Ascending aorta (tissue), 2 donors: ENCODE results near the gene CLEC4C. TPM values are rescaled to one million over a fixed set of nuclear protein-coding genes. Genes with fewer than 3 reads are reported as not detected.

ENCODE experiments used
- DNase-seq, 2 donors: peaks; one replicate each; pipeline ENCODE4 v3.0.0-alpha.2; 2019; ENCODE audit warnings: low spot score in 2 of 2
- H3K27ac ChIP-seq, 2 donors: fragments of 200-600 bp; sonication (generic); one replicate each; pipeline ENCODE4 v1.5.1; 2016 to 2017; ENCODE audit warnings: mild to moderate bottlenecking in 1 of 2
- H3K27me3 ChIP-seq: fragments of 200-600 bp; sonication (generic); one replicate; pipeline ENCODE4 v1.5.1; 2017
- H3K36me3 ChIP-seq, 2 donors: fragments of 200-600 bp; sonication (generic); one replicate each; pipeline ENCODE4 v1.5.1; 2016
- H3K4me1 ChIP-seq, 2 donors: fragments of 200-600 bp; sonication (generic); one replicate each; pipeline ENCODE4 v1.5.1; 2016 to 2017; ENCODE audit warnings: mild to moderate bottlenecking in 1 of 2
- H3K4me3 ChIP-seq, 2 donors: fragments of 200-600 bp; sonication (generic); one replicate each; pipeline ENCODE4 v1.5.1; 2016 to 2017; ENCODE audit warnings: mild to moderate bottlenecking in 1 of 2
- H3K9me3 ChIP-seq, 2 donors: fragments of 200-600 bp; sonication (generic); one replicate each; pipeline ENCODE4 v1.5.1; 2016
- CTCF ChIP-seq, 3 experiments: fragments of 200-600 bp in 2 of 3; fragments of 450-650 bp in 1 of 3; sonication (generic) in 2 of 3; IDR thresholded peaks; one replicate each; pipeline ENCODE4 v1.5.1; 2016 to 2019; ENCODE audit warnings: antibody characterized with exemption in 3 of 3, mild to moderate bottlenecking in 1 of 3, moderate library complexity in 1 of 3
- intact Hi-C: fragments of 100-400 bp; cut with DNase I; formaldehyde crosslinking; loops from one replicate; pipeline ENCODE4 v1.15.1; 2023
- total RNA-seq: library from RNA; depleted of rRNA; stranded (reverse); fragments of >200 nt; gene quantifications from one replicate; pipeline ENCODE4 v1.1.0, GENCODE V29; 2016

The CLEC4C gene
- total RNA-seq, 1 donor from 2014 or later, result not detected

GRCh38 chr12:7729746-7730145, 17.4 kb downstream of the CLEC4C start:
- Histone ChIP-seq H3K27ac (no peak overlapping the region), H3K4me3 (no peak overlapping the region), H3K27me3 (no peaks in the 10 kb centered on the region), H3K9me3 (no peaks in the 10 kb centered on the region), H3K4me1 (no peaks in the 10 kb centered on the region), H3K36me3 (no peaks in the 10 kb centered on the region)
- intact Hi-C loops, result no loop called here
- DNase-seq, result no peak
- no peak for TF ChIP-seq CTCF (IDR thresholded peaks at IDR 0.05)

GRCh38 chr12:7723926-7724325, 23.2 kb downstream of the CLEC4C start:
- no peak for TF ChIP-seq CTCF (IDR thresholded peaks at IDR 0.05)
- H3K4me1 ChIP-seq, result no peaks in the 10 kb centered on the region
- no peak for DNase-seq
- no peak overlapping the region for H3K27ac ChIP-seq
- H3K4me3 ChIP-seq, result no peak overlapping the region
- no peaks in the 10 kb centered on the region for H3K36me3 ChIP-seq
- no peaks in the 10 kb centered on the region for H3K9me3 ChIP-seq
- H3K27me3 ChIP-seq, result no peaks in the 10 kb centered on the region
- intact Hi-C loops, result no loop called here

- no peak for DNase-seq
- intact Hi-C loops, result no loop called here
- no peaks in the 10 kb centered on the region for H3K9me3 ChIP-seq
- no peak overlapping the region for H3K27ac ChIP-seq
- no peaks in the 10 kb centered on the region for H3K27me3 ChIP-seq
- H3K4me3 ChIP-seq, result no peak overlapping the region
- TF ChIP-seq CTCF (IDR thresholded peaks at IDR 0.05), result no peak
- no peaks in the 10 kb centered on the region for H3K4me1 ChIP-seq
- no peaks in the 10 kb centered on the region for H3K36me3 ChIP-seq
Measured at GRCh38 chr12:7719946-7720730, 27.0 kb downstream of the CLEC4C start.

- Histone ChIP-seq H3K4me1 (no peaks in the 10 kb centered on the region), H3K36me3 (no peaks in the 10 kb centered on the region), H3K27ac (no peak overlapping the region), H3K9me3 (no peaks in the 10 kb centered on the region), H3K4me3 (no peak overlapping the region), H3K27me3 (no peaks in the 10 kb centered on the region)
- TF ChIP-seq CTCF (IDR thresholded peaks at IDR 0.05), result no peak
- DNase-seq, result no peak
- intact Hi-C loops, result no loop called here
Measured at GRCh38 chr12:7716381-7716780, 30.8 kb downstream of the CLEC4C start.

- no peaks in the 10 kb centered on the region for H3K4me1 ChIP-seq
- no peaks in the 10 kb centered on the region for H3K36me3 ChIP-seq
- no peaks in the 10 kb centered on the region for H3K9me3 ChIP-seq
- TF ChIP-seq CTCF (IDR thresholded peaks at IDR 0.05), result no peak
- no peak overlapping the region for H3K4me3 ChIP-seq
- H3K27ac ChIP-seq, result no peak overlapping the region
- intact Hi-C loops, result no loop called here
- no peak for DNase-seq
- H3K27me3 ChIP-seq, result no peaks in the 10 kb centered on the region
Measured at GRCh38 chr12:7712841-7713442, 34.2 kb downstream of the CLEC4C start.
